Suprapubic skin (tissue), 4 donors: ENCODE measurements around the gene MSL3.

Experiments used
- EP300 ChIP-seq: sonication (generic); formaldehyde crosslinking; IDR thresholded peaks from one replicate; pipeline ENCODE4 v1.6.1; 2017; ENCODE audit warnings: antibody characterized with exemption
- POLR2A ChIP-seq, 2 donors: fragments of 450-650 bp; IDR thresholded peaks; one replicate each; pipeline ENCODE4 v1.6.1; 2017; ENCODE audit warnings: antibody characterized with exemption in 2 of 2, mild to moderate bottlenecking in 2 of 2, moderate library complexity in 2 of 2
- POLR2AphosphoS5 ChIP-seq, 3 donors: sonication (generic); formaldehyde crosslinking; IDR thresholded peaks; one replicate each; pipeline ENCODE4 v1.6.1; 2017; ENCODE audit warnings: antibody characterized with exemption in 3 of 3
- TF ChIP-seq, protein P1 (sequence below), 2 donors: fragments of 200-600 bp in 1 of 2; fragments of 450-650 bp in 1 of 2; sonication (generic) in 1 of 2; IDR thresholded peaks; one replicate each; pipeline ENCODE4 v1.5.1; 2016 to 2019; ENCODE audit warnings: antibody characterized with exemption in 2 of 2, mild to moderate bottlenecking in 1 of 2, moderate library complexity in 1 of 2

DNA sequence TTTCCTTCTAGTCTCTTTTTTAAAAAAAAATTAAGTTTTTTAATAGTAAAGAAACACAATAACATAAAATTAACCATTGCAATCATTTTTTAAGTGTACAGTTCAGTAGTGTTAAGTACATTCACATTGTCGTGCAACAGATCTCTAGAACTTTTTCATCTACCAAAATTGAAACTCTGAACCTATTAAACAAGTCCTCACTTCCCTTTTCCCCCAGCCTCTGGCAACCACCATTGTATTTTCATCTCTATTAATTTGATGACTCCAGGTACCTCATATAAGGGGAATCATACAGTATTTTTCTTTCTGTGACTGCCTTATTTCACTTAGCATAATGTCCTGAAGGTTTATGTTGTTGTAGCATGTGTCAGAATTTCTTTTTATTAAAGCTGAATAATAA is 31.8 kb downstream of the MSL3 start:
- TF ChIP-seq, protein P1, sequence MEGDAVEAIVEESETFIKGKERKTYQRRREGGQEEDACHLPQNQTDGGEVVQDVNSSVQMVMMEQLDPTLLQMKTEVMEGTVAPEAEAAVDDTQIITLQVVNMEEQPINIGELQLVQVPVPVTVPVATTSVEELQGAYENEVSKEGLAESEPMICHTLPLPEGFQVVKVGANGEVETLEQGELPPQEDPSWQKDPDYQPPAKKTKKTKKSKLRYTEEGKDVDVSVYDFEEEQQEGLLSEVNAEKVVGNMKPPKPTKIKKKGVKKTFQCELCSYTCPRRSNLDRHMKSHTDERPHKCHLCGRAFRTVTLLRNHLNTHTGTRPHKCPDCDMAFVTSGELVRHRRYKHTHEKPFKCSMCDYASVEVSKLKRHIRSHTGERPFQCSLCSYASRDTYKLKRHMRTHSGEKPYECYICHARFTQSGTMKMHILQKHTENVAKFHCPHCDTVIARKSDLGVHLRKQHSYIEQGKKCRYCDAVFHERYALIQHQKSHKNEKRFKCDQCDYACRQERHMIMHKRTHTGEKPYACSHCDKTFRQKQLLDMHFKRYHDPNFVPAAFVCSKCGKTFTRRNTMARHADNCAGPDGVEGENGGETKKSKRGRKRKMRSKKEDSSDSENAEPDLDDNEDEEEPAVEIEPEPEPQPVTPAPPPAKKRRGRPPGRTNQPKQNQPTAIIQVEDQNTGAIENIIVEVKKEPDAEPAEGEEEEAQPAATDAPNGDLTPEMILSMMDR (IDR thresholded peaks at IDR 0.05) = no peak
- no peak for TF ChIP-seq POLR2AphosphoS5 (IDR thresholded peaks at IDR 0.05)
- no peak for TF ChIP-seq EP300
- no peak for TF ChIP-seq POLR2A (IDR thresholded peaks at IDR 0.05)
